Panc1 (cell line): ENCODE results near the gene PDGFRA. TPM values are rescaled to one million over a fixed set of nuclear protein-coding genes. Genes with fewer than 3 reads are reported as not detected.

Source experiments
- ATAC-seq: fragments of 200-7000 bp; cut with Tn5 transposase; 2 replicates; pipeline ENCODE4 v1.9.1; 2020; ENCODE audit warnings: mild to moderate bottlenecking, moderate library complexity
- BruUV-seq: library from RNA; stranded (reverse); fragments of 400-500 nt; replicated peaks from 2 replicates; lab custom pipeline; 2021; lab: Mats Ljungman, UMichigan
- CTCF ChIA-PET: fragments of 300-600 bp; sonication (Branson Sonifier 250); formaldehyde crosslinking; loops from one replicate; lab custom pipeline; 2022; ENCODE audit warnings: antibody characterized with exemption; lab: Charles Lee
- POLR2A ChIA-PET: fragments of 300-600 bp; sonication (Branson Sonifier 250); formaldehyde crosslinking; loops from one replicate; lab custom pipeline; 2022; ENCODE audit warnings: antibody characterized with exemption; lab: Charles Lee
- DNase-seq: peaks from one replicate; pipeline ENCODE4 v3.0.0-alpha.2; 2010; ENCODE audit warnings: low read depth, low spot score
- H3K27ac ChIP-seq: 2 replicates; pipeline ENCODE4 v1.5.1; 2011; ENCODE audit warnings: mild to moderate bottlenecking, low read length, inconsistent platforms
- H3K27me3 ChIP-seq: fragments of 200-500 bp; sonication (Bioruptor generic); 2 replicates; pipeline ENCODE4 v1.6.0; 2014; ENCODE audit warnings: low read length, inconsistent platforms; ENCODE audit not compliant: control insufficient read depth, insufficient read depth
- H3K36me3 ChIP-seq: fragments of 200-500 bp; sonication (Bioruptor generic); 2 replicates; pipeline ENCODE4 v1.5.1; 2014; ENCODE audit warnings: inconsistent platforms, mild to moderate bottlenecking, low read length, moderate library complexity; ENCODE audit not compliant: control insufficient read depth, insufficient read depth
- H3K4me1 ChIP-seq: 2 replicates; pipeline ENCODE4 v1.5.1; 2011; ENCODE audit warnings: inconsistent platforms, mild to moderate bottlenecking, low read length, moderate library complexity; ENCODE audit not compliant: control insufficient read depth, insufficient read depth
- H3K4me3 ChIP-seq, 2 experiments: 2 replicates each; pipeline ENCODE4 v1.5.1; 2011 to 2012; ENCODE audit warnings: low read depth in 2 of 2, low read length in 2 of 2, mild to moderate bottlenecking in 2 of 2, inconsistent platforms in 1 of 2, moderate library complexity in 1 of 2
- H3K9me3 ChIP-seq: fragments of 200-500 bp; sonication (Bioruptor generic); 2 replicates; pipeline ENCODE4 v1.5.1; 2014; ENCODE audit warnings: low read depth, mild to moderate bottlenecking, inconsistent platforms, low read length, moderate library complexity; ENCODE audit not compliant: control insufficient read depth, insufficient read depth
- CTCF ChIP-seq: fragments of 450-650 bp; IDR thresholded peaks from 2 replicates; pipeline ENCODE4 v1.5.1; 2017; ENCODE audit warnings: mild to moderate bottlenecking
- POLR2AphosphoS5 ChIP-seq: IDR thresholded peaks from 2 replicates; pipeline ENCODE4 v1.6.1; 2012; ENCODE audit warnings: mild to moderate bottlenecking, low read depth, low read length, moderate library complexity
- SIN3A ChIP-seq: IDR thresholded peaks from 2 replicates; pipeline ENCODE4 v1.6.1; 2012; ENCODE audit warnings: low read depth, mild to moderate bottlenecking, low read length, moderate library complexity, borderline replicate concordance; ENCODE audit not compliant: insufficient read depth
- TCF7L2 ChIP-seq: IDR thresholded peaks from 2 replicates; pipeline ENCODE4 v1.6.1; 2011; ENCODE audit warnings: mild to moderate bottlenecking, low read depth, low read length, inconsistent platforms
- in situ Hi-C: cut with HindIII; loops from 2 replicates; pipeline ENCODE4 v1.10.0; 2016; ENCODE audit warnings: low sequenced_read_pairs, low pct_unique_long_range_greater_than_20kb
- intact Hi-C: fragments of 100-400 bp; cut with micrococcal nuclease; formaldehyde crosslinking; loops from one replicate; pipeline ENCODE4 v1.10.0; 2022; ENCODE audit not compliant: unreplicated experiment
- total RNA-seq: library from RNA; stranded (reverse); gene quantifications from one replicate; pipeline ENCODE4 v1.2.1, GENCODE V29; 2021; ENCODE audit not compliant: unreplicated experiment
- TF ChIP-seq, protein P1 (sequence below), 2 experiments: IDR thresholded peaks; 2 replicates each; pipeline ENCODE4 v1.6.1; 2011 to 2012; ENCODE audit warnings: low read depth in 2 of 2, control low read depth in 1 of 2, low read length in 1 of 2, mild to moderate bottlenecking in 1 of 2, moderate library complexity in 1 of 2; ENCODE audit not compliant: insufficient read depth in 1 of 2

Gene PDGFRA
- total RNA-seq, 1 experiment from 2014 or later: 0.15 TPM

DNA sequence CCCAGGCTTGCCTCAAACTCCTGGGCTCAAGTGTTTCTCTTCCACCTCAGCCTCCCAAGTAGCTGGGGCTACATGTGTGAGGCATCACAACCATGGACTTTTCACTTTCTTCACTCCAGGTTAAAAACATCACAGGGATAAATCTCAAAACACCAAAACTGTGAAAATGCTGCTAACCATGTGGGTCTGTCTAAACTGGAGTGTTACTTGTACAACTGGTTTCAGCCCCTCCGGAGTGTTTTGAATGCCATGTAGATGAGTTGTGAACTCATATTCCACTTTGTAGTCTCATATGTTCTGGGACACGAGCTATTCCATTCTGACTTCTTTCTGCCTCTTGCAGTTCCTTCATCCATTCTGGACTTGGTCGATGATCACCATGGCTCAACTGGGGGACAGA lies 43.0 kb downstream of the PDGFRA start:
- BruUV-seq: no TSS peak
- intact Hi-C loops (no loop called here), in situ Hi-C loops (no loop called here)
- H3K27ac ChIP-seq: no peak overlapping the region
- H3K4me3 ChIP-seq: no peak overlapping the region
- CTCF ChIA-PET: interaction anchor here (0.5 kb wide), 1 partner anchor 9 kb away, joined by 3 read pairs; no protein-coding TSS in a partner anchor
- TF ChIP-seq SIN3A: no peak
- no peak for TF ChIP-seq TCF7L2
- TF ChIP-seq, protein P1, sequence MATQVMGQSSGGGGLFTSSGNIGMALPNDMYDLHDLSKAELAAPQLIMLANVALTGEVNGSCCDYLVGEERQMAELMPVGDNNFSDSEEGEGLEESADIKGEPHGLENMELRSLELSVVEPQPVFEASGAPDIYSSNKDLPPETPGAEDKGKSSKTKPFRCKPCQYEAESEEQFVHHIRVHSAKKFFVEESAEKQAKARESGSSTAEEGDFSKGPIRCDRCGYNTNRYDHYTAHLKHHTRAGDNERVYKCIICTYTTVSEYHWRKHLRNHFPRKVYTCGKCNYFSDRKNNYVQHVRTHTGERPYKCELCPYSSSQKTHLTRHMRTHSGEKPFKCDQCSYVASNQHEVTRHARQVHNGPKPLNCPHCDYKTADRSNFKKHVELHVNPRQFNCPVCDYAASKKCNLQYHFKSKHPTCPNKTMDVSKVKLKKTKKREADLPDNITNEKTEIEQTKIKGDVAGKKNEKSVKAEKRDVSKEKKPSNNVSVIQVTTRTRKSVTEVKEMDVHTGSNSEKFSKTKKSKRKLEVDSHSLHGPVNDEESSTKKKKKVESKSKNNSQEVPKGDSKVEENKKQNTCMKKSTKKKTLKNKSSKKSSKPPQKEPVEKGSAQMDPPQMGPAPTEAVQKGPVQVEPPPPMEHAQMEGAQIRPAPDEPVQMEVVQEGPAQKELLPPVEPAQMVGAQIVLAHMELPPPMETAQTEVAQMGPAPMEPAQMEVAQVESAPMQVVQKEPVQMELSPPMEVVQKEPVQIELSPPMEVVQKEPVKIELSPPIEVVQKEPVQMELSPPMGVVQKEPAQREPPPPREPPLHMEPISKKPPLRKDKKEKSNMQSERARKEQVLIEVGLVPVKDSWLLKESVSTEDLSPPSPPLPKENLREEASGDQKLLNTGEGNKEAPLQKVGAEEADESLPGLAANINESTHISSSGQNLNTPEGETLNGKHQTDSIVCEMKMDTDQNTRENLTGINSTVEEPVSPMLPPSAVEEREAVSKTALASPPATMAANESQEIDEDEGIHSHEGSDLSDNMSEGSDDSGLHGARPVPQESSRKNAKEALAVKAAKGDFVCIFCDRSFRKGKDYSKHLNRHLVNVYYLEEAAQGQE (IDR thresholded peaks at IDR 0.05; ENCODE audit: insufficient read depth in 1 of 2, low read depth in 2 of 2, low read length in 1 of 2): no peak
- no peak for TF ChIP-seq POLR2AphosphoS5
- no peak for TF ChIP-seq CTCF
- DNase-seq: no peak
- POLR2A ChIA-PET: no interaction called here
- H3K27me3 ChIP-seq: peaks cover 2% of the 10 kb centered on the region; the same call in 1 of the 2 replicates
- no peaks in the 10 kb centered on the region for H3K36me3 ChIP-seq
- H3K9me3 ChIP-seq: no peaks in the 10 kb centered on the region
- no peaks in the 10 kb centered on the region for H3K4me1 ChIP-seq
- no peak for ATAC-seq

- TF ChIP-seq TCF7L2: no peak
- TF ChIP-seq POLR2AphosphoS5: no peak
- no peak for TF ChIP-seq CTCF
- TF ChIP-seq, protein P1 (IDR thresholded peaks at IDR 0.05; ENCODE audit: insufficient read depth in 1 of 2, low read depth in 2 of 2, low read length in 1 of 2): no peak
- no peak for TF ChIP-seq SIN3A
- BruUV-seq: no TSS peak
- Histone ChIP-seq H3K4me3 (no peak overlapping the region), H3K36me3 (no peaks in the 10 kb centered on the region), H3K27me3 (peaks cover 2% of the 10 kb centered on the region; the same call in 1 of the 2 replicates), H3K27ac (no peak overlapping the region), H3K4me1 (no peaks in the 10 kb centered on the region), H3K9me3 (no peaks in the 10 kb centered on the region)
- in situ Hi-C loops (no loop called here), intact Hi-C loops (no loop called here)
- POLR2A ChIA-PET: no interaction called here
- CTCF ChIA-PET: no interaction called here
- no peak for DNase-seq
- no peak for ATAC-seq
These were observed 45.2 kb downstream of the PDGFRA start for GRCh38 chr4:54274264-54274663.
